LNCaP clone FGC (cell line): ENCODE data around the gene RALGPS1.

Experiments used
- DNase-seq: peaks from one replicate; pipeline ENCODE4 v3.0.0-alpha.2; 2011; ENCODE audit warnings: low read depth
- H3K4me3 ChIP-seq: 2 replicates; pipeline ENCODE4 v1.5.1; 2011; ENCODE audit warnings: mild to moderate bottlenecking, low read depth, low read length, control low read depth
- CTCF ChIP-seq: IDR thresholded peaks from 2 replicates; pipeline ENCODE4 v1.5.1; 2012; ENCODE audit warnings: mild to moderate bottlenecking; ENCODE audit not compliant: control insufficient read depth, insufficient read depth; ENCODE audit errors: extremely low read depth

Gene RALGPS1

GRCh38 chr9:126904586-126904985, 10.0 kb upstream of the RALGPS1 start:
- TF ChIP-seq CTCF = no peak
- H3K4me3 ChIP-seq = no peak overlapping the region

GRCh38 chr9:126906091-126906490, 8.5 kb upstream of the RALGPS1 start:
- TF ChIP-seq CTCF = no peak
- no peak for DNase-seq

More at GRCh38 chr9:126904586-126904985, 10.0 kb upstream of the RALGPS1 start:
- no peak for DNase-seq

GRCh38 chr9:126907058-126907457, 7.5 kb upstream of the RALGPS1 start:
- no peak for DNase-seq
- H3K4me3 ChIP-seq = no peak overlapping the region
- no peak for TF ChIP-seq CTCF

More at GRCh38 chr9:126906091-126906490, 8.5 kb upstream of the RALGPS1 start:
- no peak overlapping the region for H3K4me3 ChIP-seq

DNA sequence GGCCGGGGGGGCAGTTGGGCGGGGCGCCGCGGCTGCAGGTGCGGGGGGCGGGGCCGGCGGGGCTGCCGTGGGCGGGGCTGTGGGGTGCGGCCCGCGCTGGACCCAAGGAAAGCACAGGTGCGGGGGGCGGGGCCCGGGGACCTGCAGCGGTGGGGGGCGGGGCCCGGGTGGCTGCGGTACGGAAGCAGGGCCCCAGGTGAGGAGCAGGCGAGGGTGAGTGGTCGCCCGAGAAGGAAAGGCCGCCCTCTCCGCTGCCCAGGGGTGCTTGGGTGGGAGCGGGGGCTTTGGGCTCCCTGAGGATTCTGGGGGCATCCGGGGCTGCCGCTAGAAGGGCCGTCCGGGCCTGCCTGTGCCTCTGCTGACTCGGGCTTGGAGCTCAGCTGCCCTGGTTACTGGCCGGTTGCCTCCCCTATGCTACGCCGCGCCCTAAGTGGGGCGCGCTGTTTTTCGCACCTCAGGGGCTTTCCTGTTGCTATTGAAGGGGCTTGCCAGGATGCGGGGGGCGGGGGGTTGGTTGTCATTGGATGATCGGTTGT, 767 bp downstream of the RALGPS1 start:
- DNase-seq = no peak
- peak overlapping the region; percentile 59 for H3K4me3 ChIP-seq
- no peak for TF ChIP-seq CTCF

- DNase-seq = no peak
- TF ChIP-seq CTCF = no peak
- H3K4me3 ChIP-seq = peak overlapping the region; percentile 59
These were observed 1.4 kb downstream of the RALGPS1 start for GRCh38 chr9:126915846-126916543.

GRCh38 chr9:126916909-126917308, 2.3 kb downstream of the RALGPS1 start:
- DNase-seq = no peak
- no peak for TF ChIP-seq CTCF
- no peak overlapping the region for H3K4me3 ChIP-seq

DNA sequence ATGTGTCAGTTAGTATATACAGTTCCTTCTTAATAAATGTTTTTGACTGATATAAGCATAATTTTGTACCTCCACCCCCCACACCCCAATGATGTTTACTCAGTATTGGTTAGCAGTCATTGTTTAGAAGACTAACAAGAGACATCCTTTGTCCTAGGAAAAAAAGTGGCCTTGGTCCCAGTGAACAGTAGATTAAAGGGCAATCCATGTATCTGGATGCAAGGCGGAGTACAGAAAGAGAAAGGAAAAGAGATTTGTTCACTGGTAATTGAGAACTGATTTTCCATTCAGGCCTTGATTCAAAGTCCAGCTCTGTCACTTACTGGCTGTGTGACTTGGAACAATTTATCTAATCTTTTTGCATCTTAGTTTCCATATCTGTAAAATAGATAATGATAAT, 4.6 kb downstream of the RALGPS1 start:
- no peak for DNase-seq
- H3K4me3 ChIP-seq = no peak overlapping the region
- no peak for TF ChIP-seq CTCF
